ENCODE results near the gene FBXL20. TPM values are rescaled to one million over a fixed set of nuclear protein-coding genes. Genes with fewer than 3 reads are reported as not detected.

Gene FBXL20
- total and polyA plus RNA-seq, 4 donors, result 1.6 to 8.4 (median 5.2) TPM

GRCh38 chr17:39244600-39245570 is 156.5 kb downstream of the FBXL20 start:
- H3K9ac ChIP-seq (ENCODE audit: low read depth in 1 of 2, low read length in 2 of 2), result no peak overlapping the region
- no peak overlapping the region for H3K4me3 ChIP-seq (ENCODE audit: low read depth in 1 of 3, low read length in 3 of 3)
- peak; percentile 91 for DNase-seq (ENCODE audit: low spot score)
- peaks cover 0 to 4% (median 0%) of the 10 kb centered on the region in 4 donors for H3K4me1 ChIP-seq (ENCODE audit: control insufficient read depth in 4 of 4, insufficient read depth in 4 of 4, low read length in 3 of 4)
- H3K9me3 ChIP-seq (ENCODE audit: control insufficient read depth in 4 of 4, low read length in 3 of 4), result no peaks in the 10 kb centered on the region
- 44% methylated on average over 6 of the region's 6 CpGs for WGBS
- no peak overlapping the region for H3K27ac ChIP-seq (ENCODE audit: low read depth in 1 of 2, low read length in 2 of 2)
- no peaks in the 10 kb centered on the region for H3K36me3 ChIP-seq (ENCODE audit: control insufficient read depth in 4 of 4, insufficient read depth in 3 of 4, low read depth in 1 of 4, low read length in 3 of 4)
- H3K27me3 ChIP-seq (ENCODE audit: control insufficient read depth in 4 of 4, insufficient read depth in 4 of 4, low read length in 3 of 4), result no peaks in the 10 kb centered on the region
- TF ChIP-seq RXRA (IDR thresholded peaks at IDR 0.05) (no peak), ZBTB33 (IDR thresholded peaks at IDR 0.05) (no peak), NR2F2 (IDR thresholded peaks at IDR 0.05) (no peak), REST (IDR thresholded peaks at IDR 0.05) (no peak), TAF1 (conservative IDR thresholded peaks at IDR 0.05) (no peak), RAD21 (IDR thresholded peaks at IDR 0.05) (peak; percentile 90 to 95), GABPA (IDR thresholded peaks at IDR 0.05 in 1 of 2, conservative IDR thresholded peaks at IDR 0.05 in 1 of 2) (no peak), EGR1 (IDR thresholded peaks at IDR 0.05; ENCODE audit: low read depth in 2 of 2) (no peak), FOXA1 (IDR thresholded peaks at IDR 0.05) (no peak), YY1 (IDR thresholded peaks at IDR 0.05) (no peak), CTCF (IDR thresholded peaks at IDR 0.05; ENCODE audit: low read depth, low read length, missing input control) (peak; percentile 85), MAX (IDR thresholded peaks at IDR 0.05) (no peak), HNF4G (IDR thresholded peaks at IDR 0.05) (no peak)

All from liver (tissue), 9 donors.